Fibroblast of lung (primary cell): Measurements from ENCODE around the gene ZCCHC14.

ENCODE experiments used
- CTCF ChIP-seq, 2 donors: IDR thresholded peaks in 1 of 2; conservative IDR thresholded peaks in 1 of 2; 1 replicate in 1 of 2; 2 replicates in 1 of 2; pipeline ENCODE4 v1.5.1; 2011 to 2012; ENCODE audit warnings: low read length in 2 of 2, control low read depth in 1 of 2, inconsistent platforms in 1 of 2, low read depth in 1 of 2, mild to moderate bottlenecking in 1 of 2
- EZH2 ChIP-seq: IDR thresholded peaks from 2 replicates; pipeline ENCODE4 v1.5.1; 2012; ENCODE audit warnings: low read length, control low read depth, mild to moderate bottlenecking; ENCODE audit errors: missing control alignments

DNA sequence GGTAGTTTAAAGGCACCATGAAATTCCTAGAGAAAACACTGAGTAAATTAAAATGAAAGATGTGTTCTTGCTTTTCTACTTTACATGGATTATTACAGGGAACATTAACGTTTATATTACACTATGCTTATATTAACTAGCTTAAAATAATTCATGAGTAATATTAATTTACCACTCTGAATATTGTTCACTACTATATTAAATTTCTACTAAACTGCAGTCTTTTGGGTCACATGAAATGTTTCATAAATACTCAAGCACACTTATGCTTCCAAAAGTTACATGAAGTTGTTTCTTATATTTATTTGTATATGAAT lies 104.0 kb downstream of the ZCCHC14 start:
- TF ChIP-seq CTCF (conservative IDR thresholded peaks at IDR 0.05 in 1 of 2, IDR thresholded peaks at IDR 0.05 in 1 of 2; ENCODE audit: low read depth in 1 of 2, low read length in 2 of 2) = no peak
- TF ChIP-seq EZH2 = no peak
